ENCODE measurements around the gene KCNIP4.

KCNIP4 gene

DNA sequence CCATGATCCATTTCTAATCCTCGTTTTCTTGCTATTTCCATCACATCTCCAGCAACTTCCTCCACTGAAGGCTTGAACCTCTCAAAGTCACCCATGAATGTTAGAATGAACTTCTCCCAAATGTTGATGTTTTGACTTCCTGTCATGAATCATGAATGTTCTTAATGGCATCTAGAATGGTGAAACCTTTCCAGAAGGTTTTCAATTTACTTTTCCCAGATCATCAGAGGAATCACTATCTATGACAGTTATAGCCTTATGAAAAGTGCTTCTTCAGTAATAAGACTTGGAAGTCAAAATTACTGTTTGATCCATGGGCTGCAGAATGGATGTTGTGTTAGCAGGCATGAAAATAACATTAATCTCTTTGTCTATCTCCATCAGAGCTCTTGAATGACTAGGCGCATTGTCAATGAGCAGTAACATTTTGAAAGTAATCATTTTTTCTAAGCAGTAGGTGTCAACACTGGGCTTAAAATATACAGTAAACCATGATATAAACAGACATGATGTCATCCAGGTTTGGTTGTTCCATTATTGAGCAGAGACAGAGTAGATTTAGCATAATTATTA lies 268.2 kb downstream of the KCNIP4 start:
- no peak for DNase-seq

DNA sequence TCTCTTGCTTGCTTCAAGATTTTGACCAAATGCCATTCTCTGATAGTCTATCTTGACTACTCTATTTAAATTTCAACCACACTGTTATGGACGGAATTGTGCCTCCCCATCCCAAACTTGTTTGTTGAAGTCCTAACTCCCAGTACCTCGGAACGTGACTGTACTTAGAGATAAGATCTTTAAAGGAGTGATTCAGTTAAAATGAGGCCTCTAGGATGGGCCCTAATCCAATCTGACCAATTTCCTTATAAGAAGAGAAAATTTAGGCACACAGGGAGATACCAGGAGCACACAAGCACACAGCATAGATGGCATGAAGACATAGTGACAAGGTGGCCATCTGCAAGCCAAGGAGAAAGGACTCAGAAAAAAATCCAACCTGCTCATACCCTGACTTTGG lies 269.9 kb downstream of the KCNIP4 start:
- DNase-seq: no peak

DNA sequence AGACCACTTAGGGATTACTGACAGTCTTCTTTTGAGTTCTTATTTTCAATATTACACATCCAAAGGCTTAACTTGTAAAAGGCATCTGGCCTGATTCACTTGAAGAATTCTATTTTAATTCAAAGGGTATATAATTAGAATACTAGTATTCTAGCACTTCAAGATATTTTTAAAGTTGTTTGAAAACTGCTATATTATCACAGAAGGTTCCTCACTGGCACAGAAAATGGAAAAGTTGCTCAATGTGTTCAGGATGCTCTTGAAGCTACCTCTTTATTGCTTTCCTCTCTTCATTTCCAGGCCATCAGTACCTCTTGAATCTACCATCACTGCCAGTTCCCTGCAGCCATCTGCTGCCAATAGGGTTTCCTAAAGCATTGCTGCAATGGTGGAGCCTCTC lies 271.4 kb downstream of the KCNIP4 start:
- no peak for DNase-seq

DNA sequence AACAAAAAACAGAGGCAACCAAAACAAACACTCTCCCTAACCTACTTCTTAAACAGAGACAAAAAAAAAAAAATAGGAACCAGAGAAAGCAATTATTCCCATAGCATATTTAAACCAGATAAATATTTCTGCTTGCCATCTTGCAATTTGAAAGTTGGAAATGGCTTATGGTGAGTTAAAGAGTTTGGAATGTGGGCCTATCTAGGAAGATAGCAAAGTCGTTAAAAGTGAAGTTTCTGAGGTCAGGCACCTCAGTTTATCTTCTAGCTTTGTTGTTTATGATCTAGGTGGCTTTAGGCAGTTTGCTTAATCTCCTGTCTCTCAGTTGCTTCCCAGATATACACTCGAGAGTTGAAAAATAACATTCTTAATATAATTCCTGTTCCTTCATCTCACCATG lies 284.2 kb downstream of the KCNIP4 start:
- DNase-seq: no peak

DNA sequence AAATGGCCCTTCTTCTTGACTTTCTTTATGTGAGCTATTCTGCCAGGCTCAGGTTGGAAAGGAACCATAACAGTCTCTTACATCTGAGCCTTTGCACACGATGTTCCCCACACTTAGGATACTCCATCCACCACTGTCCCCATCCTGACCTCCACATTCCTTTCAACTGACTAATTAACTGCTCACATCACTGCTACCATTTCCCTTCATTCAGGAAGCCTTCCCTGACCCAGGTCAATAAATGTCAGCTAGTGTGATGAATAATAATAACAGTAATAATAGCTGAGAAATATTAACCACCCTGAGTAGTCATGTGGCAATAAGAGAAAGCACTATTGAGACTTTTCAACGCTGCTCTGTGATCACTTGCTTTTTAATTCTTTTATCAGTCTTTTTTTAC lies 291.7 kb downstream of the KCNIP4 start:
- no peak for DNase-seq

DNA sequence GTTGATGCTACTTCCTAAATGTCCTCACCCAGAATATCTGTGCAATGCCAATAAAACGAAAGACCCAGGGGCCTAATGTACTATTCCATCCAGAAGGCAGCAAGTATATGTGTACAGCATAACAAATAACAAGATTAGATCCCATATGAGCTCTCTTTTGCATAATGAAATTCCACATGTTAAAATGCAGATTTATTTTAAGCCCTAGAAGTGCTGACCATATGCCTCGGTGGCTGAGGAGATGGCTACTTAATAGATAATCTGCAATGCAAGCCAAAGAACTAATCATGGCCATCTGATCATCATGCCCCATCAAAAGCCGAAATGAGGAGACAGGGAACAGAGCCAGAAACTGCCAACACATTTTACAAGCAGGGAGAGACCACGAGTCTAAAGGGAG lies 293.5 kb downstream of the KCNIP4 start:
- no peak for DNase-seq

DNA sequence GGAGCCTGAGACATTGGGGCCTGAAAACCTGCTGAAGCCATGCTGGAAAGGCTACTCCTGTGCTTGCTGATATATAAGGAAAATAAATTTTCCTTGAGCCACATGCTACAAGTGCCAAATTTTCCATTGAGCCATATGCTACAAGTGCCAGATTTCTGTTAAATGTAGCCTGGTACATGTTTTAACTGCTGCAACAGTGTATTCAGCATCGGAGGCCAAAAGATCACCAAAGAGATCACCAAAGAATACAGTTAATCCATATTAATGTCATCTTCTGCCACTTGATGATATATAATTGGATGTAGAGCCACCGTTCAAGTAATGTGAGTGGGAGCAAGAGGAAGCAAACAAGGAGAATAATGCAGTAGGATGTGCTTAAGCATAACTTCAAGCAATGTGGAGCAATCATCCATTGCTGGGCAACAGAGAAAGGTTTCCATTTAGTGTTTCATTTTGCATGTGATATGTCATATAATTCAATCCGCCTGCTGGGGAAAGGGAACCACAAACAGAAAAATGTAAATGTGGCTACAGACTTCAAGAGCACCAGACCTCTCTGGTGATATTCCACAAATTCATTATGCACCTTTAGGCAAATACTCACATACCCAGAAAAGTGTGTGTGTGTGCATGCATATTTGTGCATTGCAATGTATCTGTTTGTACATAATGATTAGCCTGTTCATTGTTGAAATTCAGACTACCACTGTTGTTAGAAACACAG lies 295.9 kb downstream of the KCNIP4 start:
- DNase-seq: no peak

DNA sequence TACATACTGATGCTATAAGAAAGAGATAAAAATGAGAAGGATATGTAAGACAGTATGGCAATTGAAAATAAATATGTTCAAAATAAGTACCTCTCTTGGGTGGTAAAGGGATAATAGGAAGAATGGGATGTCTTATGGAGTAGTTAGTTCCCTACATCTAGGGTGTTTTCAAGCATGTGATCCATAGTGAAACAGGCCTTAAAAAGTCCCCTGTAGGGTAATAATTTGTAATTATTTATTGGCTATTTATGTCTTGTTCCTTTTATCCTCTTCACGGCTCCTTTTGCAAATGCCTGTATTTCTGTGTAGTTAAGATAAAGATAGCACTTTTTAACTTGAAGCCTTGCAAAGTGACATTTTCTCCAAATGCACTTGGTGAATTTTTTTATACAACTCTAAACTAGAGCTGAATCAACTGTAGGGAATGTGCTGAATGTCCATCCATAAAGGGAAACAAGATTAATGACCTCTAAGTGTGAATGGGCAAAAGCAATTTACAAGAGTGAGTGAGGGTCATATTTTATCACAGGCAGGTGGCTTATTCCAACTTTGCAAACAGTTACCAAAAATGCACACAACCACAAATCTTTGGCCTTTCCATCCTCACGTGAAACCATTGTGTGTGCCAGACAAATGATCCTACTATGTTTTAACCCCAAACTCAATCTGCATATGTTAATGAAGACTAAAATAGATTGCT lies 299.0 kb downstream of the KCNIP4 start:
- DNase-seq: no peak

DNA sequence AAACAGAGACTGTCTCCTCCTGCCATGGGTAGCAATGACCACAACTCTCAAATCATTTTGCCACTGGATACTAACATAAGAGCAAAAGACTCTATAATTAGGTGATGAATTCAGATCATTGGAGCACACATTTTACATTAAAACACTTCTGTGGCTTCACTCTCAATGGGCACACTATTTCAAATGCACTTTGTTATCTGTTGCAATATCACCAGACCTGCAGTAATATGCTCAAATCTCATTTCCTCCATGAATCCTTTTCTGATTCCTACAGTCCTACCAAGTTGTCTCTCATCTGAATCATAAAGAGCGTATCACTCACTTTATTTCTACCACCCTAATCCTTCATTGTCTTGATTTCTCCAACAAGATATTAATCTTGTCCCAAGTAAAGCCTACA lies 302.8 kb downstream of the KCNIP4 start:
- DNase-seq: no peak

DNA sequence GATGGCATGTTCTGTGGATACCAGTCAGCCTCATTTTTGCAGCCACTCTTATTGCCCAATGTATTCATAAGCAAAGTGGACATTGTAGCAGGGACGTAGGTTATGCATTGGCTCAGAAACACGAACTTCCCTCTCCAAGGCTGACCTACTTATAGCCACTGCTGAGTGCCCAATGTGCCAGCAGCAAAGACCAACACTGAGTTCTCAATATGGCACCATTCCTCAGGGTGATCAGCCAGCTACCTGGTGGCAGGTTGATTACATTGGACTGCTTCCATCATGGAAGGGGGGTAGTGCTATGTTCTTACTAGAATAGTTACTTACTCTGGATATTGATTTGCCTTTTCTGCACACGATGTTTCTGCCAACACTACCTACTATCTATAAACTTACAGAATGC lies 306.9 kb downstream of the KCNIP4 start:
- no peak for DNase-seq

DNA sequence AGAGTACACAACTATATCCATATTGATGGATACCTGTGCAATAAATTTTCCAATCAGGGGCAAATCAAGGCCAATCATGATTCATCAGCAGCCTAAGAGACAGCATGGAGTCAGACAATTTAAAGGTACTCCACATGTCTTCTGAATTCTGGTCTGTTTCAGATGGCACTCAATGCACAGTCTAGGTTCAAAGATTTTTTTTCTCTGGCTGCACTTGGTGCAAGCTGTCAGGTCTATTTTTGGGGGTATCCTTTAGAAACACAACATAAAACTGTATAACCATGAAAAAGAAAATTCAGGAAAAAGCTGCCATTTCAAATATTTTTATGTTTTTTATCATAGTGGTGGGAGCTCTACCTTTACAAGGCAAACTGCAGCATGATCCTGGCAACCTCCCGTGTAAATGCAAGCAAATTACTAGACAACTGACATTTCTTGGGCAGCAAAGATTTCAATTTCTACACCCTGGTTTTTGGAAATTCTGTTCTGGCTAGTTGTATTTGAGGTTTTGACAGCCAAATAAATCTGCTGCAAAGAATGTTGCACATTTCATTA lies 310.3 kb downstream of the KCNIP4 start:
- DNase-seq: no peak

DNA sequence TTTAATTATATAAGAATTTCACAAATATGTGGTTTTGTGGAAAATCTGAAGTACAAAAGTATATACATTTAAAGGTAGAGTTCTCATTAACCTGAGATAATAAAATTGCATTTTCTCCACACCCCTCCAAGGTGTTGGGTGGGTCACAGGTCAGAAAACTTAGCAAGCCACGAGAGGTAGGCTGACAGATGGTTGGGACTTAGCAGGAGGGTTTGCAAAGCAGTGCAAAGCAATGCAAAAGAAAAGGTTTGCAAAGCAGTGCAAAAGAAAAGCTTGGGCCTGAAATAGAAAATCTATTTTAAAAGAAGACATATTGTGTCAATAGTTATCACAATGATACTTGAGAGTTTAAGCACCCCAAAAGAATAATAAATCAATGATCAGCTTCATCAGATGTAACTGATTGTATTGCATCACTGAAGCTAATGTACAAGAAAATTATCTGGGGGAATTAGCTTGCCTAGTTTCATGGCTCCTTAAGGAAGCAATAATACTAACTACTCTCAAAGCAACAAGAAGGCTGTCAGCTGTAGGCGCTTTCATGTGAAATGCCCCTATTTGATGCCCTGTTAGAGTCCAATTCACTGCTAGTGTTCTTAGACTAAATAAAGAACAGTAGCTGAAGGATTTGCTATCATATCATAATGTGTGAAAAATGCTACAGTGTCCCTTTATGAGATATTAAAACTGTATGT lies 319.5 kb downstream of the KCNIP4 start:
- no peak for DNase-seq

DNA sequence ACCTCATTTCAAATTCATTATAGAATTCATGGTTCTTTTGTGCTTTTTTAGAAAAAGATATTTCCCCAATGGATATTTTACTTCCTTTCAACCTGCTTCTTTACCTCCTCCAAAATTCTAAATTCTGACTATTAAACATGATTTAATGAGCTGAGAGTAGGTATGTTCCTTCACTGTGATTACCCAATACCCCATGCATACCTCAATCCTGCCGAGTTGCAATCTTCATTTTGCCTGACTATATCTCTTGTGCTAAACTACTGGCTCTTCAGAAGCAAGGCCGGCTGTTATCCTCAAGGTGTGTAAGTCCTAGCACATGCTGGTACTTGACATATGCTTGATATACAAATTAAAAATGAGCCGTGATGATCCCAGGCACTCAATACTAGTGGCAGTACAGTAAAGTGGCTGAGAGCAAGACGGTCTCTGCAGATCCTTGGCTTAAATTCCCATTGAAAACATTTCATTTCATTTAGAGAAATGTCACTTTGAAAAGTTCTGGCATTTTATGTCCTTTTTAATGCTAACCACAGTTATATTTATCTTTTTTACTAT lies 320.4 kb downstream of the KCNIP4 start:
- no peak for DNase-seq

DNA sequence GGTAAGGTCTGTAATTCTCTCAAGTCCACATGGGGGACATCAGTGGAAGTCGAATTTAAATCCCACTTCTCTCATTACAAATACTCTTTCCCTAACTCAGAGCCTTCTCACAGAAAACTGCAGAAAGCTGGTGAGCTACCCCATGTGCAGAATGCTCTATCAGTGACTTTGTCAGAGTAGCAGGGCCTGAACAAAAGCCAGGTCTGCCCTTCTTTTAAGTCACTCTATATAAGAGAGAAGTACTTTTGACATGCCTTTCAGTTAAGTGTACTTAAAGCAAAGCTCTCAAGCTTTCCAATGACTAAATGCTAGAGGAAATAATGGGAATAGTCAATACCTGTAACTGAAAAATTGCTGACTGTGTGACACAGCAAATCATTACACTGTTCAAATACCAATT lies 323.1 kb downstream of the KCNIP4 start:
- no peak for DNase-seq

DNA sequence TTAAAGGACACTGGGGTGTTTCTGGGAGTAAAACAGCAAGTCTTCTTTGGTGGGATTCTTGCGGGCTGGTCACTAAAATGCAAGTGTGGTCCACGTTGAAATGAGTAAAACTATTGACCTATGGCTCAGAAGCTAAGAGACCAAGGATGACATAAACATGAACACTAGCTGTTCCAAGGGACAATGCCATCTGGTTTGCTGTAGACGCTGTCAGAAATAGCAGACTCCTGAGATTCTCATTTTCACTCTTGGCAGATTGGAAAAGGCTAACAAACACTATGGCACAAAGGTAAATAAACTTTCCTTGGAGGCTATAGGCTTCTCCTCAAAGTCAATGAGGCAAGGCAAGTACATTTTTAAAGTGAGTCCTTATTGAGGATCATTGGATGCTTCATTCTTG lies 343.6 kb downstream of the KCNIP4 start:
- no peak for DNase-seq

DNA sequence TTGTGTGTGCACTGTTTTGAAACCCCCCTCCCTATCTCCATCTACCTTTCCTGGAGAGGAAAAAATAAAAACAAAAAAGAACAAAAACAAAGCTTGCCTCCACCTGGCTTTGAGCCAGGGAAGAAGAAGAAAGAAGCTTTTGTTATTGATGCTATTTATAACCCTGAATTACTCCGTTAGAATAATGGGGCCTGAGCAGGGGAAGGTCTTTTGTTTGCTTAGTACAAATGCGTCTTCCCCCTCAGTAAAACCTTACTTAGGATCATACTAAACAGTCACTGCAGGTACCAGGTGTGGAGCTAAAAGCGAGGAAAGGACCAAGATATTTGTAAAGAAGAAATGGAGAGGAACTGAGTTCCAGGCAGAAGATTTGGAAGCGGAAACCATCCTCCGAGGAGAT lies 352.1 kb downstream of the KCNIP4 start:
- DNase-seq: no peak

DNA sequence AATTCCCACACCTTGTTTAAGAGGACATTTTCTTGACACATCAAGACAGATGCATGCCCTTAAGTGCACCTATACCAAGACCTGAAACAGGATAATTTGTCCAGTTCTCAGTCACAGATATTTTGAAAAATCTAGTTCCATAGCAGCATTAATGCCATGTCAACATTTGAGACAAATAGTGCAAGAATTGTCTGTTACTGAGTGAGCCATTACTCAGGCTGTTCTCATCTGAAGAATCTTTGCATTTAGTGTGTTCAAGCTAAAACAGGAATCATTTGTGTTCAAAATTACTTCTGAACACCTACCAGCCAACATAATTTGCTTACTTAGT lies 354.9 kb downstream of the KCNIP4 start:
- DNase-seq: no peak

DNA sequence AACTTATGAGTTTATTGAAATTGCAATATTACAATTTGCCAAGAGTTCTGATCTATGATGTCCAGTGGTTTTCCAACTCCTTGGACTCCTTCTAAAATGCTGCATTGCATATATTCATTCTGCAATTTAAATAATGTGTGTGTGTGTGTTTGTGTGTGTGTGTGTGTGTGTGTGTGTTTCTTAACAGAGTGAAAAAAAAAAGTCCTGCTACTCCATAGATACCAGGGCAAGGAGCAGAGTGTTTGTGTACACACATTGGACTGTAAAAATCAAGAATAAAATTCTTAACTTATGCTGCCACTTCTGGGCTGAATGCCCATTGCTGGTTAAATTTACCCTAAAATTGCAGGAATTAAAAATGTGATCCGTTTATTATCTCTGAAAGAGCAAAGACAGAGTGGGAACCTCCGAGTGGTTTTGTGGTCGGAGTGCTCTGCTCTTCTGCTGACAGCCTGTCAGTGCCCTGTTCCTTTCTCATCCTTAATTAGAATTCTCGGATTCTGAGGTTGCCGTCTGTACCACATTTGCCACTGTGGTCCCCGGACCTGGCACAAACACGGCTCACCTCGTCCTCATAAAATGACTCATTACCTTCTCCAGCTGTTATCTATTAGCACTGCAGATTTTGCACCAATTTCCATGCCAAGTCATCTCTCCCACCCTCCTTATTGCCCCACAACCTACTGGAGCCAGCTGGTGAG lies 355.5 kb downstream of the KCNIP4 start:
- DNase-seq: no peak

DNA sequence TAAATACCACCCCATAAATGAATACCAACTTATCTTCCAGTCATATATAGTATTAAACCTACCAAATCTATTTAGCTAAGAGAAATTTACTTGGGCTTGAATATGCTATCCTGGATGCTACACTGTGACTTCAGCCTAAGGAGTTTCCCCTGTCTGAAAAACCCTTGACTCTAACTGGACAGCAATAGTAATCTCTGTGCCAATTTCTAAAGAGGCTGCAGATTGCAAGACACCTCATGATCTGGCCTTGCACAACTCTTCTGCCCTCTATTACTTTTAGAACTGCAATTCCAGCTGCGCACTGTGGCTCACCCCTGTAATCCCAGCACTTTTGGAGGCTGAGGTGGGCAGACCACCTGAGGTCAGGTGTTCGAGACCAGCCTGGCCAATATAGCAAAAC lies 371.5 kb downstream of the KCNIP4 start:
- DNase-seq: no peak

DNA sequence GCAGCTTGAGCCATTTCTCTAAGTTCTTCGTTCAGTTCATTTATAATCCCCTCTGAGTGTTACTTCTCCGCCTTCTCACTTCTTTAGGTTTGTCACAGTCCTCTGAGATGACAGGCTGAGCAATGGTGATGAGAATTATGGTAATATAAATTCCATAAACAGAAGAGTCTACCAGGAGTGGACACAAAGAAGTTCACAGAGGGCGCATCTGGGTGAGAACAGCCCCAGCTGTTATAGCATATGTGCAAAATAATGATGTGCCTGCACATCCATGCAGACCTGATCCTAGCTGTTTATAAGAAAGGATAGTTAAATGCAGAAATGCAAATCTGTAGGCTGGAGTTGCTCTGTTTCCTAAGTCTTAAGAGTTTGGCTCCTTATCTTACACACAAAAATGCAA lies 377.5 kb downstream of the KCNIP4 start:
- DNase-seq: no peak

DNA sequence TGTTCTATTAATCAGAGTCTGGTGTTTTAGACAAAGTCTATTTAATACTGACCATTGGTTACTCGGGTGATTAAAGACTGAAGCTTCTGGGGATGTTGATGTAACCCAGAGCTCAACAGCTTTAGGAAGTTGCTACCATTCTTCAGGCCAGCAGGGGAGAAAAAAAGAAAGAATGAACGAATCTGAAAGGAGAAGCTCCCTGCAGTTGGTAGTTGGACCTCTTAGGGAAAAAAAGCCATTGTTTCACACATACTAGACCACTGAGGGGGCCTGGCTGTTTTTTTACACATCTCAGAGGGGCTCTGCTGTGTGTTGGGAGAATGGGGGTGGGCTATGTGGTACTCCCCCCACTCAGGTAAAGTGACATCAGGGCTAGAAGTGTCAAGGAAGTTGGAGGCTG lies 378.9 kb downstream of the KCNIP4 start:
- DNase-seq: no peak

DNA sequence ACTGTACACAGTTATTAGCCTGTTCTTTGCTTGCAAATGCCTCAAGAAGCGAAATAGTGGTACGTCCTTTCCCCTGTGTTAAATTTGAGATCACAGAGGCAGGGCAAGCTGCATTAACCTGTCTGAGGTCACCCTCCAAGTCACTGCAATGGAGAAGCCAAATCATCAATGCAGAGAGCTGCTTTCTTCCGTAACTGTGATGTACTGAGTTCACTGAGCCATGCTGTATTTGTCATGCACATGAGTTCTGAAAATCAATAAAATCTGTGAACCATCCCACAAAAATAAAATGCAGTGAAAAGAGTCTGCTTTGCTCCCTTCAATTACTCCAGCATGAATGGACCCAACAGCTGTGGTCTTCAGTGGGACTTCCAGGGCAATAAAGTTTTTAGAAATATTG lies 393.5 kb downstream of the KCNIP4 start:
- DNase-seq: no peak

DNA sequence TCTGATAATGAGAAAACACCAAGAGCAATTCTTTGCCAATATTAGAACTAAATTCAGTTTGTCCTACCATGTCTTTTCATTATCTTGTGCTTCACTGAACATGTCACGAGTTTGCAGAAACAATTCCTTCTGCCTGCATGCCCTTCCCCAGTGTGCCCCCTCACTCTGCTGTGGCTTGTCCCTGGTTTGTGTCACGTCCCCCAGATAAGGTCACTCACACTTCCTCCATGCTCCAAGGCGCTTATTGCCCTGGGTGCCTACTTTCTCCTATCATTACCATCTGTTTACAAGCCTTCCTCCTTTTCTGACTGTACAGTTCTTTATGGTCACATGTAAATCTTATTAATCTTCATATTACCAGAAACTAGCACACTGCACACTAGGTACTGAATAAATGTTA lies 394.1 kb downstream of the KCNIP4 start:
- DNase-seq: no peak
